ENCODE measurements around the gene GTF2H1.

GTF2H1 gene

DNA sequence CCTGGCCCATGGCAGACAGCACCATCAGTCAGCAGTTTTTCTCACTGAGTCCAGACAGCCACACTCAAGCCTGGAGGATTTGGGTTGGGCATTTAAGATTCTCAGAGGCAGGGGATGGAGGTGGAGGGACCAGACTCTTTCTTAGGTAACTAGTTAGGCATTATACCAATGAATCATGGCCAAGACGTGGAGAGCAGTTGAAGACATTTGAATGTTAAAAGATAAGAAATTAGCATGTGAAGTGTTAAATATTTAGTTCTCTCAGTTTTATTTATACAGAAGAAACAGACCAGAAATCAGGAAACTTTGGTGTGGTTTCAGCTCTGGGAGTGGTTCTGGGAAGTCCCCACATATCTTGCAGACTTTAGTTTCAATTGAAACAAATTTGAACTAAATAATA, 9.9 kb downstream of the GTF2H1 start:
- no peaks in the 10 kb centered on the region for H3K27me3 ChIP-seq (ENCODE audit: control insufficient read depth in 1 of 2, insufficient read depth in 1 of 2, low read length in 2 of 2)
- H3K9me3 ChIP-seq (ENCODE audit: control insufficient read depth, low read length) = no peaks in the 10 kb centered on the region
- H2AK5ac ChIP-seq (ENCODE audit: low read length, severe bottlenecking) = no peak overlapping the region
- H2BK15ac ChIP-seq (ENCODE audit: low read depth, poor library complexity, severe bottlenecking) = no peak overlapping the region
- no peak overlapping the region for H4K91ac ChIP-seq (ENCODE audit: low read length)
- no peak overlapping the region for H3K18ac ChIP-seq (ENCODE audit: low read depth in 1 of 2, low read length in 2 of 2)
- no peak overlapping the region for H3K14ac ChIP-seq (ENCODE audit: low read length in 2 of 2)
- no CpG with 5 or more reads among the region's 1 CpG for WGBS
- no peak for DNase-seq
- no peak overlapping the region for H2BK5ac ChIP-seq (ENCODE audit: low read depth, low read length, poor library complexity, severe bottlenecking)
- H3K4me3 ChIP-seq (ENCODE audit: insufficient read depth in 1 of 2, low read depth in 1 of 2, low read length in 2 of 2) = no peak overlapping the region
- H2AFZ ChIP-seq (ENCODE audit: low read depth, low read length) = no peak overlapping the region
- H2BK120ac ChIP-seq (ENCODE audit: low read depth, low read length) = no peak overlapping the region
- H3K27ac ChIP-seq (ENCODE audit: low read length, poor library complexity, severe bottlenecking) = no peak overlapping the region
- H3K23ac ChIP-seq (ENCODE audit: low read length in 2 of 2) = no peak overlapping the region
- H3K9ac ChIP-seq (ENCODE audit: low read length) = no peak overlapping the region
- no peak overlapping the region for H3K4me2 ChIP-seq (ENCODE audit: low read length, poor library complexity, severe bottlenecking)
- H3K79me1 ChIP-seq (replicated peaks; ENCODE audit: low read length, poor library complexity, severe bottlenecking) = peaks cover 18% of the 10 kb centered on the region
- H3K36me3 ChIP-seq (ENCODE audit: control insufficient read depth in 1 of 2, insufficient read depth in 2 of 2, low read depth in 1 of 2, low read length in 2 of 2) = peaks cover 33 to 87% of the 10 kb centered on the region in 2 experiments
- H3K4ac ChIP-seq (ENCODE audit: low read depth in 1 of 2, low read length in 2 of 2) = no peak overlapping the region
- peaks cover 2% of the 10 kb centered on the region for H3K4me1 ChIP-seq (ENCODE audit: control insufficient read depth, insufficient read depth, low read depth, low read length)
- H4K8ac ChIP-seq (ENCODE audit: low read length) = no peak overlapping the region
- no peak overlapping the region for H2BK12ac ChIP-seq (ENCODE audit: low read length in 2 of 2)

DNA sequence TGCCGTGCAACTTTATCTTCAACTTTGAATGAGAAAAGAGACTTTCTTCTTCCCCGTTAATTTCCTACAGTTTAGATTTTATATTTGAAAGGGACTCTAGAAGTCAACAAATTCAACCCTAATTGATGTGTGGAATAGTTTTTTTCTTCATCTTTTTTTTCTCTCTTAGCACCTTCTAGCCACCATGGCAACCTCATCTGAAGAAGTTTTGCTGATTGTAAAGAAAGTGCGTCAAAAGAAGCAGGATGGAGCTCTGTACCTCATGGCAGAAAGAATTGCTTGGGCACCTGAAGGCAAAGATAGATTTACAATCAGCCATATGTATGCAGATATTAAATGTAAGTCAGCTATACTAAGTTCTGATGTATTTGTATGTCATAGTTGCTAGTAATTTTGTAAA, 10.5 kb downstream of the GTF2H1 start:
- Histone ChIP-seq H4K91ac (ENCODE audit: low read length) (no peak overlapping the region), H3K4ac (ENCODE audit: low read depth in 1 of 2, low read length in 2 of 2) (no peak overlapping the region), H3K9ac (ENCODE audit: low read length) (no peak overlapping the region), H3K36me3 (ENCODE audit: control insufficient read depth in 1 of 2, insufficient read depth in 2 of 2, low read depth in 1 of 2, low read length in 2 of 2) (peaks cover 27 to 87% of the 10 kb centered on the region in 2 experiments), H3K14ac (ENCODE audit: low read length in 2 of 2) (no peak overlapping the region), H3K18ac (ENCODE audit: low read depth in 1 of 2, low read length in 2 of 2) (no peak overlapping the region), H3K27ac (ENCODE audit: low read length, poor library complexity, severe bottlenecking) (no peak overlapping the region), H3K4me3 (ENCODE audit: insufficient read depth in 1 of 2, low read depth in 1 of 2, low read length in 2 of 2) (no peak overlapping the region), H2BK5ac (ENCODE audit: low read depth, low read length, poor library complexity, severe bottlenecking) (no peak overlapping the region), H3K4me2 (ENCODE audit: low read length, poor library complexity, severe bottlenecking) (no peak overlapping the region), H3K27me3 (ENCODE audit: control insufficient read depth in 1 of 2, insufficient read depth in 1 of 2, low read length in 2 of 2) (no peaks in the 10 kb centered on the region), H4K8ac (ENCODE audit: low read length) (no peak overlapping the region), H2AK5ac (ENCODE audit: low read length, severe bottlenecking) (no peak overlapping the region), H3K4me1 (ENCODE audit: control insufficient read depth, insufficient read depth, low read depth, low read length) (peaks cover 2% of the 10 kb centered on the region), H2BK12ac (ENCODE audit: low read length in 2 of 2) (no peak overlapping the region), H2BK15ac (ENCODE audit: low read depth, poor library complexity, severe bottlenecking) (no peak overlapping the region), H2BK120ac (ENCODE audit: low read depth, low read length) (no peak overlapping the region), H3K23ac (ENCODE audit: low read length in 2 of 2) (no peak overlapping the region), H3K9me3 (ENCODE audit: control insufficient read depth, low read length) (no peaks in the 10 kb centered on the region), H3K79me1 (replicated peaks; ENCODE audit: low read length, poor library complexity, severe bottlenecking) (peaks cover 14% of the 10 kb centered on the region), H2AFZ (ENCODE audit: low read depth, low read length) (no peak overlapping the region)
- WGBS = 100% methylated on average over 1 of the region's 3 CpGs
- DNase-seq = no peak

DNA sequence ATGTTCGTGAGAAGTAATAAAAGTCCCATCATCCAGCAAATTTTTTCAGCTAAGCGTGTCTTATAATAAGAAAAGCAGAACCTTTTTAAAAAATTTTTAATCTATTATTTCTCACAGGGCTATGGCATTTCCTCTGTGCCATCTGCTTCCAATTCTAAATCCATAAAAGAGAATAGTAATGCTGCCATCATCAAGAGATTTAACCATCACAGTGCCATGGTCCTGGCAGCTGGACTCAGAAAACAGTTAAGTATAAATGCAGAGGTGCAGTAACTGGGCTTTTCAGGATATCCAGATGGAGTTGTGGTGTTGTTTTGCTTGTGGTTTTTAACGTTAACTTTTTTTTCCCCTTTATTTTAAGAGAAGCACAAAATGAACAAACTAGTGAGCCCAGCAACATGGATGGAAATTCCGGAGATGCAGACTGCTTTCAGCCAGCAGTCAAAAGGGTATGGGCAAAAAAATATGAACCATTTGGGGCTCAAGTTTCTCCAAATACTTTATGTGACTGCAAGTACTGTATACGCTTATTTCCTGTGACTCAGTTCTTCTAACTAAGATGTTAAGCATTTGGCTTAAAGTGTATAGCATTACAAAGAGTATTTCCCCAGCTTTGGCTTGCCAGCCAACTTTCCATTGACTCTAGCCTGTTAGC, 25.2 kb downstream of the GTF2H1 start:
- Histone ChIP-seq H3K9ac (ENCODE audit: low read length) (peak overlapping the region; percentile 67), H3K4me3 (ENCODE audit: insufficient read depth in 1 of 2, low read depth in 1 of 2, low read length in 2 of 2) (peak overlapping the region in 1 of 2 experiments; percentile 26), H3K18ac (ENCODE audit: low read depth in 1 of 2, low read length in 2 of 2) (no peak overlapping the region), H4K8ac (ENCODE audit: low read length) (no peak overlapping the region), H3K79me1 (replicated peaks; ENCODE audit: low read length, poor library complexity, severe bottlenecking) (peaks cover 12% of the 10 kb centered on the region), H3K36me3 (ENCODE audit: control insufficient read depth in 1 of 2, insufficient read depth in 2 of 2, low read depth in 1 of 2, low read length in 2 of 2) (peaks cover 29 to 80% of the 10 kb centered on the region in 2 experiments), H2AFZ (ENCODE audit: low read depth, low read length) (no peak overlapping the region), H2BK12ac (ENCODE audit: low read length in 2 of 2) (no peak overlapping the region), H2BK15ac (ENCODE audit: low read depth, poor library complexity, severe bottlenecking) (no peak overlapping the region), H3K4me2 (ENCODE audit: low read length, poor library complexity, severe bottlenecking) (no peak overlapping the region), H3K4ac (ENCODE audit: low read depth in 1 of 2, low read length in 2 of 2) (no peak overlapping the region), H4K91ac (ENCODE audit: low read length) (no peak overlapping the region), H2AK5ac (ENCODE audit: low read length, severe bottlenecking) (no peak overlapping the region), H3K9me3 (ENCODE audit: control insufficient read depth, low read length) (no peaks in the 10 kb centered on the region), H2BK5ac (ENCODE audit: low read depth, low read length, poor library complexity, severe bottlenecking) (no peak overlapping the region), H3K27ac (ENCODE audit: low read length, poor library complexity, severe bottlenecking) (no peak overlapping the region), H3K23ac (ENCODE audit: low read length in 2 of 2) (no peak overlapping the region), H3K4me1 (ENCODE audit: control insufficient read depth, insufficient read depth, low read depth, low read length) (no peaks in the 10 kb centered on the region), H3K27me3 (ENCODE audit: control insufficient read depth in 1 of 2, insufficient read depth in 1 of 2, low read length in 2 of 2) (no peaks in the 10 kb centered on the region), H3K14ac (ENCODE audit: low read length in 2 of 2) (no peak overlapping the region), H2BK120ac (ENCODE audit: low read depth, low read length) (no peak overlapping the region)
- 89% methylated on average over 2 of the region's 5 CpGs for WGBS
- peak; percentile 30 for DNase-seq

DNA sequence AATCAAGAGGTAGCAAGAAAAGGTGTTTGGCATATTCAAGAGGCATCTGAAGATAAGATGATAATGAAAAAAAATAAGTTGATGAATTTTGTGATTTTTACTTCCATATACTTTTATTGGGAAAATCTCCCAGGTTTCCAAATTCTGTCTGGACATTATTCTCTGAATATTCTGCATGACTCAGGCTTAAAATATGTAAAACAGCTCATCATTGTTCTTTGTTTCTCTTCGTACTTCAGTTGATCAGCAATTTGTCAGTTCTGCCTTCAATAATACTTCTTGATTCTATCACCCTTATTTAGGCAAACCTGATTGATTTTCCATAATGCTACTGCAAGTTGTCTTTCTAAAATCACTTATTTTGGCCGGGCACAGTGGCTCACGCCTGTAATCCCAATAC, 30.2 kb downstream of the GTF2H1 start:
- 72% methylated on average over 3 of the region's 3 CpGs for WGBS
- no peak overlapping the region for H2BK120ac ChIP-seq (ENCODE audit: low read depth, low read length)
- no peak overlapping the region for H4K91ac ChIP-seq (ENCODE audit: low read length)
- no peak overlapping the region for H2BK12ac ChIP-seq (ENCODE audit: low read length in 2 of 2)
- H2BK15ac ChIP-seq (ENCODE audit: low read depth, poor library complexity, severe bottlenecking) = no peak overlapping the region
- no peak overlapping the region for H3K14ac ChIP-seq (ENCODE audit: low read length in 2 of 2)
- peaks cover 14% of the 10 kb centered on the region for H3K79me1 ChIP-seq (replicated peaks; ENCODE audit: low read length, poor library complexity, severe bottlenecking)
- H3K27ac ChIP-seq (ENCODE audit: low read length, poor library complexity, severe bottlenecking) = no peak overlapping the region
- no peak overlapping the region for H2AK5ac ChIP-seq (ENCODE audit: low read length, severe bottlenecking)
- H3K4me1 ChIP-seq (ENCODE audit: control insufficient read depth, insufficient read depth, low read depth, low read length) = no peaks in the 10 kb centered on the region
- H2BK5ac ChIP-seq (ENCODE audit: low read depth, low read length, poor library complexity, severe bottlenecking) = no peak overlapping the region
- no peak overlapping the region for H3K4me3 ChIP-seq (ENCODE audit: insufficient read depth in 1 of 2, low read depth in 1 of 2, low read length in 2 of 2)
- H3K23ac ChIP-seq (ENCODE audit: low read length in 2 of 2) = no peak overlapping the region
- H3K4me2 ChIP-seq (ENCODE audit: low read length, poor library complexity, severe bottlenecking) = no peak overlapping the region
- peaks cover 20 to 85% of the 10 kb centered on the region in 2 experiments for H3K36me3 ChIP-seq (ENCODE audit: control insufficient read depth in 1 of 2, insufficient read depth in 2 of 2, low read depth in 1 of 2, low read length in 2 of 2)
- H4K8ac ChIP-seq (ENCODE audit: low read length) = no peak overlapping the region
- H3K27me3 ChIP-seq (ENCODE audit: control insufficient read depth in 1 of 2, insufficient read depth in 1 of 2, low read length in 2 of 2) = no peaks in the 10 kb centered on the region
- H3K9me3 ChIP-seq (ENCODE audit: control insufficient read depth, low read length) = no peaks in the 10 kb centered on the region
- H2AFZ ChIP-seq (ENCODE audit: low read depth, low read length) = no peak overlapping the region
- no peak overlapping the region for H3K9ac ChIP-seq (ENCODE audit: low read length)
- DNase-seq = no peak
- H3K4ac ChIP-seq (ENCODE audit: low read depth in 1 of 2, low read length in 2 of 2) = no peak overlapping the region
- no peak overlapping the region for H3K18ac ChIP-seq (ENCODE audit: low read depth in 1 of 2, low read length in 2 of 2)

Data from mesenchymal stem cell (in vitro differentiated cells and primary cell).